ENCODE measurements around the gene MYO1D.
"Not testable (repeated sequence)": the region's sequence is repeated elsewhere in the genome, so short reads cannot be mapped to it uniquely, and the experiment has no call there.

Gene MYO1D

DNA sequence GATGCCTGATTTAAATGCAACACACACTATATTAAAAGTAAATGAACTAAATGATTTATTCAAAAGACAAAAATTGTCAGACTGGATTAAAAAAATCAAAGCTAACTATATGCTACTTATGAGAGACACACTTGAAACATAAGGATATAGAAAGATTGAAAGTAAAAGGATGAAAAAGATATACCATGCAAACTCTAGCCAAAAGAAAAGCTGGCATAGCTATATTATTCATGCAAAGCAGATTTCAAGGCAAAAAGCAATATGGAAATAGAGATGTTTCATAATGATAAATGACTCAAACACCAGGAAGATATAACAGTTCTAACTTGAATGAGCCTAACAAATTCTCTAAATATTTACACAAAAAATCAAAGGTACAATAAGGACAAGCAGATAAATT lies 149.2 kb downstream of the MYO1D start:
- no peak for DNase-seq (ENCODE audit: extremely low spot score)
- ChIA-PET CTCF (no interaction called here), POLR2A (no interaction called here)
- TF ChIP-seq FOXA1 (IDR thresholded peaks at IDR 0.05): no peak
- TF ChIP-seq, protein P1, sequence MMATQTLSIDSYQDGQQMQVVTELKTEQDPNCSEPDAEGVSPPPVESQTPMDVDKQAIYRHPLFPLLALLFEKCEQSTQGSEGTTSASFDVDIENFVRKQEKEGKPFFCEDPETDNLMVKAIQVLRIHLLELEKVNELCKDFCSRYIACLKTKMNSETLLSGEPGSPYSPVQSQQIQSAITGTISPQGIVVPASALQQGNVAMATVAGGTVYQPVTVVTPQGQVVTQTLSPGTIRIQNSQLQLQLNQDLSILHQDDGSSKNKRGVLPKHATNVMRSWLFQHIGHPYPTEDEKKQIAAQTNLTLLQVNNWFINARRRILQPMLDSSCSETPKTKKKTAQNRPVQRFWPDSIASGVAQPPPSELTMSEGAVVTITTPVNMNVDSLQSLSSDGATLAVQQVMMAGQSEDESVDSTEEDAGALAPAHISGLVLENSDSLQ (IDR thresholded peaks at IDR 0.05): no peak
- TF ChIP-seq FOXK2 (IDR thresholded peaks at IDR 0.05): no peak
- TF ChIP-seq CTBP1 (IDR thresholded peaks at IDR 0.05; ENCODE audit: borderline replicate concordance): no peak
- no peak for TF ChIP-seq LEF1 (IDR thresholded peaks at IDR 0.05; ENCODE audit: borderline replicate concordance)
- TF ChIP-seq HDGF (IDR thresholded peaks at IDR 0.05; ENCODE audit: borderline replicate concordance): no peak
- TF ChIP-seq L3MBTL2 (conservative IDR thresholded peaks at IDR 0.05): no peak

- ChIA-PET POLR2A (no interaction called here), CTCF (no interaction called here)
- no peak for DNase-seq (ENCODE audit: extremely low spot score)
- TF ChIP-seq BHLHE40 (IDR thresholded peaks at IDR 0.05; ENCODE audit: borderline replicate concordance) (no peak), ARNT (IDR thresholded peaks at IDR 0.05) (no peak), ZNF384 (IDR thresholded peaks at IDR 0.05) (no peak), FOXM1 (IDR thresholded peaks at IDR 0.05; ENCODE audit: borderline replicate concordance) (no peak), SP1 (IDR thresholded peaks at IDR 0.05) (no peak), SUZ12 (IDR thresholded peaks at IDR 0.05) (no peak)
Measured at GRCh38 chr17:32725697-32726096, 151.2 kb downstream of the MYO1D start.

GRCh38 chr17:32723310-32723955 lies 153.5 kb downstream of the MYO1D start:
- CTCF ChIA-PET: interaction anchor here (0.6 kb wide), 1 partner anchor 48 kb away, joined by 3 read pairs; no protein-coding TSS in a partner anchor
- POLR2A ChIA-PET: no interaction called here
- DNase-seq (ENCODE audit: extremely low spot score): no peak
- TF ChIP-seq FOXA1 (IDR thresholded peaks at IDR 0.05): no peak
- TF ChIP-seq SUZ12 (IDR thresholded peaks at IDR 0.05): no peak
- TF ChIP-seq LEF1 (IDR thresholded peaks at IDR 0.05; ENCODE audit: borderline replicate concordance): no peak
- no peak for TF ChIP-seq BHLHE40 (IDR thresholded peaks at IDR 0.05; ENCODE audit: borderline replicate concordance)
- TF ChIP-seq HDGF (IDR thresholded peaks at IDR 0.05; ENCODE audit: borderline replicate concordance): no peak
- no peak for TF ChIP-seq SP1 (IDR thresholded peaks at IDR 0.05)
- TF ChIP-seq ZNF384 (IDR thresholded peaks at IDR 0.05): no peak

DNA sequence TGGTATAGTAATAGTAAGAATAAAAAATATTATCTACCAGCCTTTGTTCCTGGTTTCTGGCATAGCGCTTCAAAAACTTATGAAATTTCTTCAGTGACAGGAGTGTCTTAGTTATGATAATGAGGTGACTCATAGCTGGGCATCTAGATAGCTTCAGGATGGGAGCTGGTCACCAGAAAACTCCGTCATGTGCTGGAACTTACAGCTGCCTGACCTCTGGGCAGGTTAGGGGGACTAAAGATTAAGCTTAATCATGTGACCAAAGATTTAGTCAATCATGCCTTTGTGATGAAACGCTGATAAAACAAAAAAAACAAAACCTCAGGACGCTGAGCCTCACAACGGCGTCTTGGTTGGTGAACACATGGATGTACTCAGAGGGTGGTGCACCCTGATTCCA lies 154.2 kb downstream of the MYO1D start:
- ChIA-PET CTCF (no interaction called here), POLR2A (no interaction called here)
- no peak for DNase-seq (ENCODE audit: extremely low spot score)
- TF ChIP-seq L3MBTL2 (conservative IDR thresholded peaks at IDR 0.05) (no peak), SP1 (IDR thresholded peaks at IDR 0.05) (no peak), FOXK2 (IDR thresholded peaks at IDR 0.05) (no peak), SUZ12 (IDR thresholded peaks at IDR 0.05) (no peak), FOXM1 (IDR thresholded peaks at IDR 0.05; ENCODE audit: borderline replicate concordance) (no peak)

GRCh38 chr17:32720671-32721070 lies 156.3 kb downstream of the MYO1D start:
- TF ChIP-seq FOXA1 (IDR thresholded peaks at IDR 0.05): no peak
- CTCF ChIA-PET: no interaction called here
- POLR2A ChIA-PET: no interaction called here
- DNase-seq (ENCODE audit: extremely low spot score): no peak

DNA sequence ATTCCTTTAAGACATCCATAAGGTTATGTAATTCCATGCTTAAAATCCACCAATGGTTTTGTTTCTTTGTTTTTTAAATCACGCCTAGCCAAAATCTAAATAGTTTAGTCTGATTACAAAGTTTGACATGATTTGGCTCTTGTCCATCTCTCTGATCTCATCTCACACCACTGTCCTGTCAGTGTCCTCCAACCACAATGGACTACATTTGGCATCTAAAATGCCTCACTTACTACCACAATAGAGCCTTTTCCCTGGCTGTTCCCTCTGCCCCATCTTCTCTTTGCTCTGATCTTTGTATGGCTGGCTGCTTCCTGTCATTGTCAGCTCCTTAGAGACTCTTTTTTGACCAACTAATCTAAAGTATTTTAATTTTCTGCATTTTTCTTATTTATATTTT lies 157.2 kb downstream of the MYO1D start:
- ChIA-PET CTCF (no interaction called here), POLR2A (no interaction called here)
- TF ChIP-seq, protein P1 (IDR thresholded peaks at IDR 0.05): no peak
- no peak for TF ChIP-seq ZNF384 (IDR thresholded peaks at IDR 0.05)
- TF ChIP-seq SUZ12 (IDR thresholded peaks at IDR 0.05): no peak
- no peak for TF ChIP-seq BHLHE40 (IDR thresholded peaks at IDR 0.05; ENCODE audit: borderline replicate concordance)
- TF ChIP-seq FOXK2 (IDR thresholded peaks at IDR 0.05): no peak
- no peak for TF ChIP-seq SP1 (IDR thresholded peaks at IDR 0.05)
- TF ChIP-seq TARDBP (IDR thresholded peaks at IDR 0.05): no peak
- TF ChIP-seq LEF1 (IDR thresholded peaks at IDR 0.05; ENCODE audit: borderline replicate concordance): no peak
- TF ChIP-seq CTBP1 (IDR thresholded peaks at IDR 0.05; ENCODE audit: borderline replicate concordance): no peak
- TF ChIP-seq ELF4 (IDR thresholded peaks at IDR 0.05): no peak
- no peak for DNase-seq (ENCODE audit: extremely low spot score)

- CTCF ChIA-PET; DNase-seq (ENCODE audit: extremely low spot score); POLR2A ChIA-PET: not testable (repeated sequence)
Measured at GRCh38 chr17:32714922-32715321, 162.0 kb downstream of the MYO1D start.

- POLR2A ChIA-PET: not testable (repeated sequence)
Measured at GRCh38 chr17:32714206-32714605, 162.7 kb downstream of the MYO1D start.

GRCh38 chr17:32713081-32713480 lies 163.8 kb downstream of the MYO1D start:
- ChIA-PET POLR2A (no interaction called here), CTCF (no interaction called here)
- no peak for DNase-seq (ENCODE audit: extremely low spot score)
- TF ChIP-seq, protein P1 (IDR thresholded peaks at IDR 0.05): no peak
- TF ChIP-seq LEF1 (IDR thresholded peaks at IDR 0.05; ENCODE audit: borderline replicate concordance) (no peak), SUZ12 (IDR thresholded peaks at IDR 0.05) (no peak), CTBP1 (IDR thresholded peaks at IDR 0.05; ENCODE audit: borderline replicate concordance) (no peak), SP1 (IDR thresholded peaks at IDR 0.05) (no peak)

More at GRCh38 chr17:32714206-32714605, 162.7 kb downstream of the MYO1D start:
- DNase-seq (ENCODE audit: extremely low spot score); CTCF ChIA-PET: not testable (repeated sequence)
